HG03039 (cell line): Measurements from ENCODE around the gene WFDC12.
"Not testable (repeated sequence)": the region's sequence is repeated elsewhere in the genome, so short reads cannot be mapped to it uniquely, and the experiment has no call there.

ENCODE experiments used
- ATAC-seq: cut with Tn5 transposase; IDR thresholded peaks from one replicate; pipeline ENCODE4 v1.9.1; 2021; ENCODE audit warnings: mild to moderate bottlenecking, moderate library complexity; ENCODE audit not compliant: unreplicated experiment

Gene WFDC12

GRCh38 chr20:45124365-45124764, at the start of gene WFDC12:
WFDC12 (minus strand) TSS chr20:45124465; CDS start chr20:45124447, 18 bp downstream.
- no peak for ATAC-seq

DNA sequence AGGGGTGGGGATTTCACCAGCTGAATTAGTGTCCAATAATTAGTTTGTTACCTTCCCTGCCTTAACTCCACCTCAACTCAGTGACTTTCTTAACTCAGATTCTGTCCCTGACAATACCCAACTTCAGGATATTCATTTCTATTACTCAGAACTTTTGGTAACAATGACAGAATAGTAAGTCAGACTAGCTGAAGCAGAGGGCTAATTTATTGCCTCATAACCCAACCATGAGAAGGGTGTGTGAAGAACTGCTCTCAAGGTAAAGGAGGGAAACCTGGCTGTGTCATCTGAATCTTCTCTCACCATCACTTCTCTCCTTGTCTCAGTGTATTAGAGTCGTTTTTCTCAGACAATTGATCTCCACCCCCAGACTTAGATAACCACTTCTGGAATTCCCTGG, 49.3 kb upstream of the WFDC12 start:
- ATAC-seq, result no peak

DNA sequence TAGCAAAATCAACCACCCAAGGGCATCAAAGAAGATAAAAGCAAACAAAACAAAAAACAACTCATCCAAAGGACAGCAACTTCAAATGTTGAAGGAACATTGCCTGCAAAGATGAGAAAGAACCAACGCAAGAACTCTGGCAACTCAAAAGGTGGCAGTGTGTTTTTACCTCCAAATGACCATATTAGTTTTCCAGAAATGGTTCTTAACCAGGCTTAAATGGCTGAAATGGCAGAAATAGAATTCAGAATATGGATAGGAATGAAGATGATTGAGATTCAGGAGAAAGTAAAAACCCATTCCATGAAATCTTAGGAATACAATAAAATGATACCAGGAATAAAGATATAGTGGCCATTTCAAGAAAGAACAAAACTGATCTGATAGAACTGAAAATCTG, 40.6 kb upstream of the WFDC12 start:
- ATAC-seq, result no peak

- ATAC-seq, result no peak
Observed at GRCh38 chr20:45163083-45163803, 39.0 kb upstream of the WFDC12 start.

DNA sequence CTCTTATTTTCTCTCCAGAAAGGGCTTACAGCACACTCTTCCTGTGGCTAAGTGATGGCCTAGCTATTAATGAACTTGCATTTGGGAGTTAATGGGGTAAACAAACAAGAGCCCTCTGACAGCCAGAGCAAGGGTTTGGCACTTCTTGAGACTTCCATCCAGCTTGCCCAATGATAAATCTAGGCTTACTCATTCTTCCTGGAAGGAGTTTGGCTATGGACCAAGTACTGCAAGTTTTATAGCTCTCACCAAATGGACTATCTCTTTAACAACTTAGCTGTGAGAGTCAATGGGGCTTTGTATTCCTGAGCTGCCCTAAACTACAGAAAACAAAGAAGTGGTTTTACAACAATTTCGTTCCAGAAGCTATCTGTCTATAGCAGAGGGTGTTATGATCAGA, 33.7 kb upstream of the WFDC12 start:
- no peak for ATAC-seq

DNA sequence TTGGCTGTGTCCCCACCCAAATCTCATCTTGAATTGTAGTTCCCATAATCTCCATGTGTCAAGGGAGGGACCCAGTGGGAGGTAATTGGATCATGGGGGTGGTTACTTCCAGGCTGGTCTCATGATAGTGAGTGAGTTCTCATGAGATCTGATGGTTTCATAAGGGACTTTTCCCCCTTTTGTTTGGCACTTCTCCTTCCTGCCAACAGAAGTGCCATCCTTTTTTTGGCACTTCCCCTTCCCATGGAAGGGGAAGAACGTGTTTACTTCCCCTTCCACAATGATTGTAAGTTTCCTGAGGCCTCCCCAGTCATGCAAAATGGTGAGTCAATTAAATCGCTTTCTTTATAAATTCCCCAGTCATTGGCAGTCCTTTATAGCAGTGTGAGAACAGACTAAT, 32.4 kb upstream of the WFDC12 start:
- no peak for ATAC-seq

GRCh38 chr20:45154794-45155193, 30.5 kb upstream of the WFDC12 start:
- not testable (repeated sequence) for ATAC-seq

DNA sequence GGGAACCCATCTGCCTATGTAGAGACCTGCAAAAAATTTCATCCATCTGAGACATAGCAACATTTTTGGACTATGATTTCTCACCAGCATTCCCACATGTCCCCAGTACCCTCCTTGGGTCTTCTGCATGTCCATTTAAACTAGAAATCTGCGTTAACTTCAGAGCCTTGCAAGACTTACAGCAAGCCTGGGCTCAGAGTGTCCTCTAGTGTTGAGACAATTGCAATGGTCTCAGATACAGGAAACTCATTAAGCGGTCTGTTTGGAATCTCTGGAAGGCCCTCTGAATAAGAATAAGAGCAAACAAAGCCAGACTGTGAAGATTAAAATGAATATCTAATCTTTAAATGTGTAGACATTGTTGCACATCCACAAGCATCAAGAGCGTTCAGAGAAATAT, 29.9 kb upstream of the WFDC12 start:
- ATAC-seq, result no peak

- no peak for ATAC-seq
Observed at GRCh38 chr20:45153752-45154151, 29.5 kb upstream of the WFDC12 start.

DNA sequence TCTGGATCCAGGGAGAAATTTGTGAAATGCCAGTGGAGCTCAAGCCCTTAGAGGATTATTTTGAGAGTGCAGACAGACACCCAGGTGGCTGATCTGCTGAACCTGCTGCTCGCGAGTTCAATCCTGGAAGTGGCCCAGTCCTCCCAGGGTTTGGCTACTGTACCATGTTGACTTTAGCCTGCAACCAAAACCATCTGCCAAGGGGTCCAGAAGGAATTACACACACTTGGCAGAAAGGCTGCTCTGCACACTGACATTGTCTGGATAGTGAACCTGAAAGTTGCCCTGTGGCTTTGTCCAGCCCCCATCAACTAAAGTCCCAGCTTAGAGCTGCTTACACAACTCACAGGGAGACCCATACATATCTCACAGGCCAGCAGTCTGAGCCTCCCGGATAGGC, 28.9 kb upstream of the WFDC12 start:
- ATAC-seq, result no peak

DNA sequence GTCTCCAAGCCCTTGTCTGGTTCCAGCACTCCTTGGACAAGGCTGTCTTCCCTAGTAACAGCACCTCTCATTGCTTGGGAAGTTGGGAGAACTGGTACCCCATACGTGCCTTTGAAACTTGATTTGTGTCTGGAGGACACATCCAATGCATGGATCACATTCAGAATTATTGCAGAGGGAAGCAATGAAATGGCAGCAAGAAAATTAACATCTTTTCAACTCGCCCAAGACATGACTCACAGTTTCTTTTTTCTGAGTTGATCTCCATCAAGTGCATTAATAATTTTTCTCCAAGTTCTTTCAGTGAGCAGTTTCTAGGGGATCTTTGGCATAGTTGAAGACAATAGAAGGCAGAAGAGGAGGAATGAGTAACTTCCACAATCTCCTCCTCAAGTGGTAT, 28.1 kb upstream of the WFDC12 start:
- ATAC-seq, result no peak

GRCh38 chr20:45149062-45149461, 24.8 kb upstream of the WFDC12 start:
- no peak for ATAC-seq

GRCh38 chr20:45140836-45141235, 16.6 kb upstream of the WFDC12 start:
- no peak for ATAC-seq

GRCh38 chr20:45139733-45140375, 15.6 kb upstream of the WFDC12 start:
- ATAC-seq, result not testable (repeated sequence)

DNA sequence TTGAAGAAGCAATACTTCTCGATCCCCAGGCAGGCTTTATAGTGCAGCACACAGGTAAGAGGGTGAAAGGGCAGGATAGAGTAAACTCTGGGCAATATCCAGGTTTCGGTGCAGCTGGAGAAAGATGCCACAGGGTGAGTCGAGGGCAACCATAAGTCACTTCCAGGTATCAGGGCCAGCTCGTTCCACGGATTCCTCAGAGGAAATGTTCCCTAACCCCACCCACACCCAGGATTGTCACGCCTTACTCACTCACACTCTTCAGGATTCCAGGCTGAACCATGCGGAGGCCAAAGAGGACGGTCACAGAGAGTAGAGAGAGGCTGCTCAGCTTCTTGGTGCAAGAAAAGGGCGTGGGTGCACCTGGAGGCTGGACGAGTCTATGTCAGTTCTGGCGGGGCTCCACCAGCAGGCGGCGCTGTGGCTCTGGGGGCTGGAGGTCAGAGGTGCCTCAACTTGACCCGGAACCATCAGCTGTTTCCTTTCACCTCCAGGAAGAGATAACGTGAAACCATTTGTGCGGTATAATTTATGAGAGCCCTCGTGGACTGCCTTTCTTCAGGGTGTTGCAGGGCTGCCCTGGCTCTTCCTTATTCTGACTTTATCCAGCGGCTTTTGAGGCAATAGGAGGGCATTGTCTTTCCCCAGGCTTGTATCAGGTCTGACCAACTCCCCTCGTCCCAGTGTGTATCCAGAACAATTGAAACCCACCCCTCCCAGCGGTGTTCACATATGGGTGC, 14.5 kb upstream of the WFDC12 start:
- no peak for ATAC-seq

DNA sequence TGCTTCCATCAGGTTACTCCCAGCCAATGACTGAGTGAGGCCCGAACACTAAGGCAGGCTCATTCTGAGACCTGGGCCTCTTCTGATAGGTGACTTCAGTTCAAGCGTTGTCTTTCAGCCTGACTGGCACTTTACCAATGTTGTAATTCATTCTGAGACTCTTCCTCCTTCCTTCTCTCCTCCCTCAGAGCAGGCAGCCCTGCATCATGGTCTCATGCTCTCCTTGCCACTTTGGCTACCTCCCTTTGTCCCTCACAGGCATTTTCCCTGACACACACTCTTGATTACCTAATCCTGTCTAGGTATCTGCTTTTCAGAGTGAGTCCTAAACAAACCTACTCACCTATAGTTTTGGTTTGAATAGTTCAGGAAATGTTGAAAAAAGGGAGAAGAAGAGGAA, 12.6 kb upstream of the WFDC12 start:
- no peak for ATAC-seq

DNA sequence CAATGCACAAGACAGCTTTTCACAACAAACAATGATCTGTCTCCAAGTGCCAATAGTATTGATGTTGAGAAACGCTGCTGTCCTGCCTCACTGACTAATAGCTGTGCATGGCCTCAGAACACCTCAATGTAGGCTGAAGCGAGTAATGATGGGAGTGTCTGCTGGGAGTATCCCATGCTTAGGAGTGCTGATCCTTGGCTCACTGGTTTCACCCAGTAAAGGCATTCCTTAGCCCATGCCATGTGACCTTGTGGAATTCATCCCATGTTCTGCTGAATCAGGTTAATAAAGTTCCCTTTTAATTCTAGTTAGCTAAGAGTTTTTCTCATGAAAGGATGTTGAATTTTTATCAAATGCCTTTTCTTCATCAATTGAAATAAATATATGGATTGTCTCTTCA, 3.8 kb upstream of the WFDC12 start:
- no peak for ATAC-seq

DNA sequence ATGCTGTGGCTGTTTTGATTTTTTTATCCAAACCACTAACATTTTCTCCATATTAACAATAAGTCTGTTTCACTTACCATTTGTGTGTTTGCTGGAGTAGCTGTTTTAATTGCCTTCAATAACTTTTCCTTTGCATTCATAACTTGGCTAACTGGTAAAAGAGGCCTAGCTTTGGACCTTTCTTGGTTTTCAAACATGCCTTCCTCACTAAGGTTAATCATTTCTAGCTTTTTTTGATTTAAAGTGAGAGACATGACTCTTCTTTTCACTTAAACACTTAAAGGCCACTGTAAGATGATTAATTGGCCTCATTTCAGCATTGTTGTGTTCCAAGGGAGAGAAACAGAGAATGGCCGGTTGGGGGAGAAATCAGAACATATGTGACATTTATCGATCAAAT, 2.9 kb downstream of the WFDC12 start:
- no peak for ATAC-seq

DNA sequence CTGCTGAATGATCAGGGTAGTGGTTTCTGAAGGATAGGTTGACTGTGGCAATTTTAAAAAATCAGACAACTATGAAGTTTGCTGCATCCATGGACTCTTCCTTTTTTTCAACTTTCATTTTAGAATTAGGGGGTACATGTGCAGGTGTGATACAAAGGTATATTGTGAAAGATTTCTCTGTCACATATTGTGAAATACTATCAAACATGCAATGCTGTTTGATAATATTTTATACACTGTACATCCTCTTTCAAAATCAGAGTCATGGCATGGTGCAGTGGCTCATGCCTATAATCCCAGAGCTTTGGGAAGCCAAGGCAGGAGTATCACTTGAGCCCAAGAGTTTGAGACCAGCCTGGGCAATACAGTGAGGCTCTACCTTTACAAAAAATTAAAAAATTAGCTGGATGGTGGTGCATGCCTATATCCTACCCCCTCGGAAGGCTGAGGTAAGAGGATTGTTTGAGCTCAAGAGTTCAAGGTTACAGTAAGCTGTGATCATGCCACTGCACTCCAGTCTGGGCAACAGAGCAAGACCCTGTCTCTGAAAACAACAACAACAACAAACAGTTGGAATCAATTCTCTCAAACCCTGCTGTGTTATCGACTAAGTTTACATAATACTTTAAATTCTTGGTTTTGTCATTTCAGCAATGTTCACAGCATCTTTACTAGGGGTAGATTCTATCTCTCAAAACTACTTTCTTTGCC, 4.6 kb downstream of the WFDC12 start:
- no peak for ATAC-seq

- no peak for ATAC-seq
Observed at GRCh38 chr20:45118028-45118427, 6.2 kb downstream of the WFDC12 start.

DNA sequence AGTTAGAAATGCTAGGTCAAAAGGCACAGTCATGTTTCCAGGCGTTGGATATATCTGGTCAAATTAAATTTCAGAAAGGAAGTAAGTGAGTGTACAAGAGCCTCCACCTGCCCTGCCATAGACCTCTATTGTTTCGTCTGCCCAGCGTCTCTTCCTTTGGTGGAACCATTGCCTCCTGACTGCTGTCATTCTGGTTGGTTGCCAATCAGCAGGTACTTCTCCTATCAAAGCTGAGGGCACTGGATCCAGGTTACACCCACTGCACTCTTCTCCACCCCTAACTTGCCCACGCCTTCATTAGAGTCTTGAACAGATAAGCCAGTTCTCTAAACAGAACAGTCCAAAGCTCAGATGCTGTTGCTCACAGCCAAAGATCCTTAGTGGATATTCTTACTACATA, 6.7 kb downstream of the WFDC12 start:
- no peak for ATAC-seq
